Fibroblast of skin of left biceps (primary cell): ENCODE measurements around the gene SHROOM1.

Experiments used
- DNase-seq, 2 experiments: peaks; one replicate each; pipeline ENCODE4 v3.0.0-alpha.2; 2013; ENCODE audit warnings: low read depth in 2 of 2

Gene SHROOM1

DNA sequence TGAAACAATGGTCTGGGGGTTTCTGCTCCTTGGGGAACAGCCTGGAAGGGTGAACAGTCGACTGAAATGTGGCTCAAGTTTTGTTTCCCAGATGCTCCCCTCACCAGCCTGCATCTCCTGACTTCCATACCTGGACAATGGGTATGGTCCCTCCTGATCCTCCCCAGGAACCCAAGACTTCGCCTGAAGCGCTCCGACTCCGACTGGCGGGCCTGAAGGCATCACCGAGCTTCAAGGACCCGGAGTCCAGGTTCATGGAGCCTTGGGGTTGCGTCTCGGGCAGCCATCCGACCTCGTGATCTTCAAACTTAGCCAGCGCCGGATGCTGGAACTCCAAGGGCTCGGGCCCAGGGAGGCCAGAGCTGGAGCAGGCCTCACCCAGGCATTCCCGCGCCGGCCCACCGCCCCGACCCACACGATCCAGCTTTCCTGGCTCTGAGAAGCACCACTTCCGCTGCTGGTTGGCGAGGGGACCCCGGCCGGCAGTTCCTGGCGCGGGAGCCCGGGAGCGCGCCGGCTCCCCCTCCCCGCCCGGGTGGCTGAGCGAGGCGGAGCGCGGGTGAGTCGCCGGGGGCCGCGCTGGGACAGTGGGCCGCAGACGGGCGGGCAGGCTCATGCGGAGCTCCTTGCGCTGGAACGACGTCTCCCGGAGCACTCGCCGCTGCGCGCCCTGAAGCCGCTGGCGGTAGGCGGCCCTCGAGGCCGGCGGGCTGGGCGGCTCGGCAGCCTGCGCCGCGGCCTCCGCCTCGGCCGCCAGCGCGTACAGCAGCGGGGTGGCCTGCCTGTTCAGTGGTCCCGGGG, 5.2 kb downstream of the SHROOM1 start:
- no peak for DNase-seq

DNA sequence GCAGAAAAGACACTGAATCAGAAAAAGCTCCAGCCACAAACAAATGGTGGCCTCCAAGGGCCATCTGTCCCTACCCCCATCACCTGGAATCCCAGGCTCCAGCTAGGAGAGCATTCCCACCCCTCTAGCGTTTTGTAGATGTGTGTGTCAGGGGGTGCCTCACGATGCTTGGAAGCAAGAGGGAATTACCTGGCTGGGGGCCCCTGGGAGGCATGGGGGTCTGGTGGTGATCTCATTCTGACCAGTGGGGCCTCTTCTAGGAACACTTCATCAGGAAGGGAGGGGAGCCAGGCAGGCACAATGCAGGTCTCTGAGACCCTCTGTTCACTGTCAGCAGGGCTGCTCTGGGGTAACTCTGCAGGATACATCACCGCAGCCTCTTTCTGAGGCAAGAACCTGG, 6.0 kb downstream of the SHROOM1 start:
- DNase-seq: no peak

DNA sequence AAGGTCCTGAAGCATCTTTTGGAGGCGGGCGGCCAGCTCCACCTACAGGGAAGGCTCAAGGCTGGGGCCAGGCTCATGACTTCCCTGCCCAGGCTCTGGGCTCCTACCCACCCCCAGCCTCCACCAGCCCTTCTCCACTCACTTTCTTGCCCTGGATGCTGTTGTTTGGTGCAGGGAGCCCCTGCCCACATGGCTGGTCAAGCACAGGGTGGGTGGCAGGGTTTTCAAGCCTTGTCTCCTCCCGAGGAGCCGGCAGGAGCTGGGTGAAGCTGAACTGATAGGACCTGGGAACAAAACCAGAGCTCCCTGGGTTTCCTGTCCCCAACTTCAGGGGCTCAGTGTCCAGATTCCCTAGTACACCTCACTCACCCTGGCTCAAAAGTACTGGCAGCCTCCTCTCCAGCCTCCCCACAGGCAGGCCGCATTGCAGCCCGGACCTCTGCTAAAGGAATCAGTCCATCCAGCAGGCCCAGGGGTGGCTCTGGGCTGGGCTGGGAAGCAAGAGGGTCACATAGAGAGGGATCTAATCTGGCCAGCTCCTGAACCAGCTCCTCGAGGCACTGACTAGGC, 6.9 kb downstream of the SHROOM1 start:
- no peak for DNase-seq

GRCh38 chr5:132822650-132823480, 7.6 kb downstream of the SHROOM1 start:
- no peak for DNase-seq

DNA sequence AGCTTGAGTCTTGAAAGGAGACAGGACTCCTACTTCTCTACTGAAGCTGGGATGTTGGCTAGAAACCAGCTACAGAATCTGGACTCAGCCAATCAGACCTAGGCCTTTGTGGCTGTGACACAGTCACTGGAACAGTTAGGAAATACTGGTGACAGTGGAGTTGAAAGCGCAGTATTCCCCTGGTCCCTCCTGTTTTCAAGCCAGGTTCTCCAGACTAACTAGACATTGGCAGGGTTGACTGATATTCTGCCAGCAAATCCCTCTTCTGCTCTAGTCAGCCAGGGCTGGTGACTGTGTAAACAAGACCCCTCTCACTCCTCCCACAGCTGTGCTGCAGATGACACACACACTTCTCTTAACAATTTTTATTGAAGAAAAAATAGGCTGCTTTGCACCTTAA, 8.7 kb downstream of the SHROOM1 start:
- DNase-seq: no peak

DNA sequence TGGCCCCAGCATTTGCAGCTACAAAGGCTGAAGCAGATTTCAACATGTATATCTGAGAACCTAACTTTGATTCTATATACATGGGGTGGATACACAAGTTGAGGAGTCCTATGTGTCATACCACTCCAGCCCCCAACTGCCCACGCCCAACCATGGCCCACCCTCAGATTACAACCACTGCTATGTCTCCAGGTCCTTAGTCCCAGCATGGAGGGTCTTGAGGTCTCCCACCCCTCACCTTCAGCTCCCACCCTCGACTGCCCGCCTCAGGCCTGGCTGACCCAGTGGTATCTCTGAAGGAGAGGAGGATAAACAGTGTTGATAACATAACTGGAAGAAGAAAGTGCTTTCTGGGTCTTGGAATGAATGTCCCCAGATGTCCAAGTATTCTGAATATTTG, 9.1 kb downstream of the SHROOM1 start:
- no peak for DNase-seq

- peak; percentile 55 to 57 for DNase-seq
Observed at GRCh38 chr5:132820162-132820754, 10.2 kb downstream of the SHROOM1 start.

DNA sequence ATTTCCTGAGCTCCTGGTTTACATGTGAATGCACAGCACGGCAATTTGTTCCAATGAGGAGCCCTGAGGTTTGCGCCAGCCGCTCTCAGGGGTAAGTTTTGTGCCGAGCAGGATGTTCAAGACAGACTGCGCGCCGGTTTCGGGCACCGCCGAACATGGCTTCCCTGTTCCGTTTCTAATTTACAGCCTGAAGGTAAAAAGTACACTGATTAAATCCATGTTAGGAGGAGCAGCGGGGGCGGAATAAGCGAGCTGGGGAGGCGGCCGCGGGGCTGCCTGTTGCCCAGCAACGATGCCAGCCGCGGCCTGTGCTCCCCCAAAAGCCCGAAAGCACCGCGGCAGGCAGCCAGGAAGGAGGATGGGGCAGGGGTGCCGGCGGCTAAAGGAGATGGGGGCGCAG, 11.0 kb downstream of the SHROOM1 start:
- no peak for DNase-seq

GRCh38 chr5:132817011-132817410, 13.4 kb downstream of the SHROOM1 start:
- DNase-seq: no peak

- DNase-seq: no peak
Observed at GRCh38 chr5:132816554-132816953, 13.9 kb downstream of the SHROOM1 start.

DNA sequence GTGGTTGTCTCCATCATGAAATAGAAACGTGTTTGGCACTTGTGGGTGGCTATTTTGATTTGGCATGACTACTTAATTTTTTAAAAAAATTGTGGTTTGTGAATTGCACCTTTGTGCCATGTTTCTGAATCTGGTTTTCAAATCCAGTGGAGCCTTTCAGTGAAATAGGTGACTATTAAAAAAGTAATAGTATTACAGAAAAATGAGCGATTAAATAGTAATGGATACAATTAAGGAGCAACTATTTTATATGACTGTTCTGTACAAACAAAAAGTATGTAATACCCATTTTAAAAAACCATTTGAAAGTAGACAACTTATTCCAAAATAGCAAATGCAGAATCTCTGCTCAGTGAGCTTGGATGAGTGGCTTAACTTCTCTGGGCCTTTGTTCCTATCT, 14.4 kb downstream of the SHROOM1 start:
- no peak for DNase-seq

- no peak for DNase-seq
Observed at GRCh38 chr5:132815454-132815853, 15.0 kb downstream of the SHROOM1 start.

DNA sequence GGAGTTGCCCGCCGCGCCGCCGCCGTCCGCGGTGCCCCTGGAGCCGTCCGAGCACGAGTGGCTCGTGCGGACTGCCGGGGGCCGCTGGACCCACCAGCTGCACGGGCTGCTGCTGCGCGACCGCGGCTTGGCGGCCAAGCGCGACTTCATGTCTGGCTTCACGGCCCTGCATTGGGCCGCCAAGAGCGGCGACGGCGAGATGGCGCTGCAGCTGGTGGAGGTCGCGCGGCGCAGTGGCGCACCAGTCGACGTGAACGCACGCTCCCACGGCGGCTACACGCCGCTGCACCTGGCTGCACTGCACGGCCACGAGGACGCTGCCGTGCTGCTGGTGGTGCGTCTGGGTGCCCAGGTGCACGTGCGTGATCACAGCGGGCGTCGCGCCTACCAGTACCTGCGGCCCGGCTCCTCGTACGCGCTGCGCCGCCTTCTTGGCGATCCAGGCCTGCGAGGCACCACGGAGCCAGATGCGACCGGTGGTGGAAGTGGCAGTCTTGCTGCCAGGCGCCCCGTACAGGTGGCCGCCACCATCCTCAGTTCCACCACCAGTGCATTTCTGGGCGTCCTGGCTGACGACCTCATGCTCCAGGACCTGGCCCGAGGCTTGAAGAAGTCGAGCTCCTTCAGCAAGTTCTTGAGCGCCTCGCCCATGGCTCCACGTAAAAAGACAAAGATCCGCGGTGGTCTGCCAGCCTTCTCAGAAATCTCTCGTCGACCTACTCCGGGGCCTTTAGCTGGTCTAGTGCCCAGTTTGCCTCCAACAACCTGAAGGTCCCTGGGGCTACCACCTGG, 15.7 kb downstream of the SHROOM1 start:
- DNase-seq: no peak

DNA sequence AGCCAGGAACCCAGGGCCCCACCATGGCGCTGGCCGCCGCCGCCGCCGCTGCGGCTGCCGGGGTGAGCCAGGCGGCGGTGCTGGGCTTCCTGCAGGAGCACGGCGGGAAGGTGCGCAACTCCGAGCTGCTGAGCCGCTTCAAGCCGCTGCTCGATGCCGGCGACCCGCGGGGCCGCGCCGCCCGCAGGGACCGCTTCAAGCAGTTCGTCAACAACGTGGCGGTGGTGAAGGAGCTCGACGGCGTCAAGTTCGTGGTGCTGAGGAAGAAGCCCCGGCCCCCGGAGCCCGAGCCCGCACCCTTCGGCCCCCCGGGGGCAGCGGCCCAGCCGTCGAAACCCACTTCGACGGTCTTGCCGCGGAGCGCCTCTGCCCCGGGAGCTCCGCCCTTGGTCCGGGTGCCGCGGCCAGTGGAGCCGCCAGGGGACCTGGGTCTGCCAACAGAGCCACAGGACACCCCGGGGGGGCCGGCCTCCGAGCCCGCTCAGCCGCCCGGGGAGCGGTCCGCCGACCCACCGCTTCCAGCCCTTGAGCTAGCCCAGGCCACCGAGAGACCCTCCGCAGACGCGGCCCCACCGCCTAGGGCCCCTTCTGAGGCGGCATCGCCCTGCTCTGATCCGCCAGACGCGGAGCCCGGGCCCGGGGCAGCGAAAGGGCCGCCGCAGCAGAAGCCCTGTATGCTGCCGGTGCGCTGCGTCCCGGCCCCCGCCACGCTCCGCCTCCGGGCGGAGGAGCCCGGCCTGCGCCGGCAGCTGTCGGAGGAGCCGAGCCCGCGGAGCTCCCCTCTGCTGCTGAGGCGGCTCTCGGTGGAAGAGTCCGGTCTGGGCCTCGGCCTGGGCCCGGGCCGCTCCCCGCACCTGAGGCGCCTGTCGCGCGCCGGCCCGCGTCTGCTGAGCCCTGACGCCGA, 16.6 kb downstream of the SHROOM1 start:
- DNase-seq: no peak

- no peak for DNase-seq
Observed at GRCh38 chr5:132812781-132813598, 17.5 kb downstream of the SHROOM1 start, which contains the start of gene SOWAHA. Gene SOWAHA (plus strand): TSS chr5:132813302. CDS start chr5:132813622, 320 bp downstream.

GRCh38 chr5:132812123-132812765, 18.2 kb downstream of the SHROOM1 start:
- DNase-seq: no peak

GRCh38 chr5:132810605-132811004, 19.8 kb downstream of the SHROOM1 start:
- DNase-seq: no peak

- no peak for DNase-seq
Observed at GRCh38 chr5:132808866-132809265, 21.6 kb downstream of the SHROOM1 start.

DNA sequence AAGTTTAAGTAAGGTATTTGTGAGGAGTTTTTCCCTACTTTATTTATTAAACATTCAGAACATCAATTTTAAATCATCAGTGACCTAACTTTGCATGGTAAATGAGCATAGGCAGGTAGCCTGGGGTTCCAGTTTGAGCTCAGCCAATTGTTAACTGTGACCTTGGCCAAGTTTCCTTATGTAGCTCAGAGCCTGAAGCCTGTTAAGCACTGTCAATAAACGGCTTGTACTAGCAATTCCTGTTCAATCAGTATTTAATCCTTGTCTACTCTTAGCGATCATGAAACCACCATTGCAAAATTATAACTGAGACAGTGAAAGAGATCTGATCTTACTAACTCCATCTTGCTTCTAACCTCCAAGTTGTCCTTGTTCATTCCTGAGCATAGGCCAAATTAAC, 22.0 kb downstream of the SHROOM1 start:
- DNase-seq: no peak
